HepG2 (cell line): ENCODE measurements around the gene PTPRO. TPM values are rescaled to one million over a fixed set of nuclear protein-coding genes. Genes with fewer than 3 reads are reported as not detected.

Source experiments
- ATAC-seq: fragments of 200-7000 bp; cut with Tn5 transposase; 3 replicates; pipeline ENCODE4 v1.9.1; 2020; ENCODE audit warnings: mild to moderate bottlenecking, moderate library complexity
- BruUV-seq: library from RNA; stranded (reverse); fragments of 400-500 nt; replicated peaks from 2 replicates; lab custom pipeline; 2021; lab: Mats Ljungman, UMichigan
- CTCF ChIA-PET: fragments of 300-600 bp; formaldehyde crosslinking; extraction: SDS; loops from one replicate; lab custom pipeline; 2021; ENCODE audit warnings: low total read pairs, inconsistent platforms, low intra/inter-chr PET ratio; lab: Yijun Ruan, JAX
- POLR2A ChIA-PET: fragments of 350-600 bp; sonication (Branson Sonifier 250); formaldehyde crosslinking; loops from one replicate; lab custom pipeline; 2020; ENCODE audit warnings: antibody characterized with exemption, inconsistent platforms; lab: Yijun Ruan, JAX
- DNase-seq: peaks from one replicate; pipeline ENCODE4 v3.0.0-alpha.2; 2015; ENCODE audit warnings: low spot score
- FAIRE-seq: peaks from 3 replicates; lab custom pipeline; 2011; peaks lifted over from hg19 to GRCh38; lab: Jason Lieb, UNC
- H2AFZ ChIP-seq: one replicate; pipeline ENCODE4 v1.6.1; 2011; ENCODE audit warnings: low read length, inconsistent platforms
- H3K27ac ChIP-seq: fragments of 300-600 bp; 3 replicates; pipeline ENCODE4 v1.8.0; 2011; ENCODE audit warnings: mixed run types, mild to moderate bottlenecking, mixed read lengths, low read length, inconsistent platforms; ENCODE audit not compliant: insufficient read depth; ENCODE audit errors: extremely low read length
- H3K27me3 ChIP-seq, 2 experiments: fragments of 200-600 bp in 1 of 2; 2 replicates in 1 of 2; 3 replicates in 1 of 2; pipeline versions ENCODE4 v1.6.0 to v1.8.0; 2011; ENCODE audit warnings: low read length in 2 of 2, mild to moderate bottlenecking in 2 of 2, moderate library complexity in 2 of 2, inconsistent platforms in 1 of 2; ENCODE audit not compliant: insufficient read depth in 2 of 2, control insufficient read depth in 1 of 2
- H3K36me3 ChIP-seq, 2 experiments: fragments of 200-600 bp in 1 of 2; replicated peaks in 1 of 2; 2 replicates in 1 of 2; 3 replicates in 1 of 2; pipeline versions ENCODE4 v1.5.1 to v1.8.0; 2011; ENCODE audit warnings: low read length in 2 of 2, inconsistent platforms in 1 of 2; ENCODE audit not compliant: insufficient read depth in 2 of 2, control insufficient read depth in 1 of 2
- H3K4me1 ChIP-seq: 2 replicates; pipeline ENCODE4 v1.5.1; 2012; ENCODE audit warnings: low read length, inconsistent platforms; ENCODE audit not compliant: insufficient read depth
- H3K4me2 ChIP-seq: 2 replicates; pipeline ENCODE4 v1.6.0; 2011; ENCODE audit warnings: low read depth, low read length, inconsistent platforms
- H3K4me3 ChIP-seq, 3 experiments: fragments of 200-600 bp in 1 of 3; sonication (generic), shearing (Covaris generic) in 1 of 3; replicated peaks in 1 of 3; 2 replicates each; pipeline ENCODE4 v1.5.1; 2011 to 2016; ENCODE audit warnings: low read length in 3 of 3, inconsistent platforms in 2 of 3, low read depth in 2 of 3, mild to moderate bottlenecking in 2 of 3, control low read depth in 1 of 3, mixed read lengths in 1 of 3; ENCODE audit not compliant: insufficient read depth in 1 of 3
- H3K79me2 ChIP-seq: one replicate; pipeline ENCODE4 v1.6.1; 2011; ENCODE audit warnings: low read length, inconsistent platforms; ENCODE audit not compliant: insufficient read depth
- H3K9ac ChIP-seq: 2 replicates; pipeline ENCODE4 v1.6.0; 2011; ENCODE audit warnings: mild to moderate bottlenecking, low read depth, low read length, inconsistent platforms; ENCODE audit not compliant: insufficient read depth
- H3K9me3 ChIP-seq: 2 replicates; pipeline ENCODE4 v1.5.1; 2012; ENCODE audit warnings: mild to moderate bottlenecking, low read length
- H4K20me1 ChIP-seq: 2 replicates; pipeline ENCODE4 v1.6.0; 2011; ENCODE audit warnings: inconsistent platforms, mild to moderate bottlenecking, low read length, moderate library complexity; ENCODE audit not compliant: insufficient read depth
- NFIC ChIP-seq: IDR thresholded peaks from 2 replicates; pipeline ENCODE4 v1.6.1; 2012; ENCODE audit warnings: mild to moderate bottlenecking, low read length, inconsistent platforms
- ZHX1 ChIP-seq: sonication (generic); formaldehyde crosslinking; IDR thresholded peaks from 2 replicates; pipeline ENCODE4 v1.8.1; 2022; ENCODE audit warnings: low read depth, mild to moderate bottlenecking, missing genetic modification reagents
- ZNF33A ChIP-seq: sonication (generic); formaldehyde crosslinking; IDR thresholded peaks from 2 replicates; pipeline ENCODE4 v1.5.1; 2020; ENCODE audit warnings: missing genetic modification reagents, mild to moderate bottlenecking, moderate library complexity, borderline replicate concordance
- ZNF44 ChIP-seq: sonication (generic); formaldehyde crosslinking; IDR thresholded peaks from 2 replicates; pipeline ENCODE4 v1.5.1; 2020; ENCODE audit warnings: mild to moderate bottlenecking, missing genetic modification reagents
- WGBS: methylation state at CpG from one replicate; pipeline ENCODE4 v1.1.6; 2017; ENCODE audit warnings: low lambda C conversion rate; 5-methylcytosine and 5-hydroxymethylcytosine counted together
- in situ Hi-C: cut with HindIII; loops from 2 replicates; pipeline ENCODE4 v1.10.0; 2017; ENCODE audit warnings: low pct_unique_long_range_greater_than_20kb; ENCODE audit not compliant: extremely low pct_ligation_motif_present
- intact Hi-C: fragments of 100-400 bp; cut with micrococcal nuclease; formaldehyde crosslinking; loops from one replicate; pipeline ENCODE4 v1.10.0; 2022; ENCODE audit not compliant: unreplicated experiment
- polyA plus RNA-seq, 8 experiments: library from polyadenylated mRNA; depleted of rRNA in 3 of 8; stranded (reverse) in 7 of 8; unstranded in 1 of 8; fragments of >200 nt; fragmentation: Illumina TruSeq in 4 of 8; extraction: Trizol in 4 of 8; gene quantifications; 2 replicates each; pipeline versions ENCODE4 v1.2.1 to v1.2.3, GENCODE V29; 2011 to 2016; ENCODE audit warnings: low read depth in 4 of 8, missing spikeins in 1 of 8, mixed read lengths in 1 of 8; ENCODE audit not compliant: insufficient read depth in 1 of 8
- total RNA-seq, 5 experiments: library from RNA; depleted of rRNA; stranded (reverse); fragments of >200 nt; fragmentation: Illumina TruSeq; extraction: Trizol; gene quantifications; 2 replicates each; pipeline ENCODE4 v1.2.3, GENCODE V29; 2016; ENCODE audit warnings: low read depth in 1 of 5
- TF ChIP-seq, protein P1 (sequence below), 2 experiments: fragments of 450-650 bp in 1 of 2; sonication (generic) in 1 of 2; formaldehyde crosslinking in 1 of 2; IDR thresholded peaks; 2 replicates each; pipeline versions ENCODE4 v1.6.1 to v1.8.0; 2016 to 2022; ENCODE audit warnings: antibody characterized with exemption in 1 of 2, mild to moderate bottlenecking in 1 of 2, missing genetic modification reagents in 1 of 2

PTPRO gene
- total and polyA plus RNA-seq, 2 of the 13 experiments (the other 11 are each of a cell fraction or from before 2014, with no cell fraction given): 0.04 TPM; not detected in 1

GRCh38 chr12:15591811-15592210 lies 269.5 kb downstream of the PTPRO start:
- Histone ChIP-seq H3K9ac (no peak overlapping the region), H2AFZ (no peak overlapping the region), H3K4me1 (peaks cover 35% of the 10 kb centered on the region), H3K4me2 (no peak overlapping the region), H3K27ac (no peak overlapping the region), H4K20me1 (no peaks in the 10 kb centered on the region), H3K9me3 (no peaks in the 10 kb centered on the region), H3K27me3 (no peaks in the 10 kb centered on the region; a peak in 1 of 5 replicates), H3K79me2 (no peaks in the 10 kb centered on the region), H3K36me3 (no peaks in the 10 kb centered on the region), H3K4me3 (no peak overlapping the region)
- TF ChIP-seq ZHX1 (CRISPR knock-in tag) (no peak), ZNF33A (CRISPR knock-in tag) (no peak), NFIC (no peak), ZNF44 (CRISPR knock-in tag) (no peak)
- TF ChIP-seq, protein P1, sequence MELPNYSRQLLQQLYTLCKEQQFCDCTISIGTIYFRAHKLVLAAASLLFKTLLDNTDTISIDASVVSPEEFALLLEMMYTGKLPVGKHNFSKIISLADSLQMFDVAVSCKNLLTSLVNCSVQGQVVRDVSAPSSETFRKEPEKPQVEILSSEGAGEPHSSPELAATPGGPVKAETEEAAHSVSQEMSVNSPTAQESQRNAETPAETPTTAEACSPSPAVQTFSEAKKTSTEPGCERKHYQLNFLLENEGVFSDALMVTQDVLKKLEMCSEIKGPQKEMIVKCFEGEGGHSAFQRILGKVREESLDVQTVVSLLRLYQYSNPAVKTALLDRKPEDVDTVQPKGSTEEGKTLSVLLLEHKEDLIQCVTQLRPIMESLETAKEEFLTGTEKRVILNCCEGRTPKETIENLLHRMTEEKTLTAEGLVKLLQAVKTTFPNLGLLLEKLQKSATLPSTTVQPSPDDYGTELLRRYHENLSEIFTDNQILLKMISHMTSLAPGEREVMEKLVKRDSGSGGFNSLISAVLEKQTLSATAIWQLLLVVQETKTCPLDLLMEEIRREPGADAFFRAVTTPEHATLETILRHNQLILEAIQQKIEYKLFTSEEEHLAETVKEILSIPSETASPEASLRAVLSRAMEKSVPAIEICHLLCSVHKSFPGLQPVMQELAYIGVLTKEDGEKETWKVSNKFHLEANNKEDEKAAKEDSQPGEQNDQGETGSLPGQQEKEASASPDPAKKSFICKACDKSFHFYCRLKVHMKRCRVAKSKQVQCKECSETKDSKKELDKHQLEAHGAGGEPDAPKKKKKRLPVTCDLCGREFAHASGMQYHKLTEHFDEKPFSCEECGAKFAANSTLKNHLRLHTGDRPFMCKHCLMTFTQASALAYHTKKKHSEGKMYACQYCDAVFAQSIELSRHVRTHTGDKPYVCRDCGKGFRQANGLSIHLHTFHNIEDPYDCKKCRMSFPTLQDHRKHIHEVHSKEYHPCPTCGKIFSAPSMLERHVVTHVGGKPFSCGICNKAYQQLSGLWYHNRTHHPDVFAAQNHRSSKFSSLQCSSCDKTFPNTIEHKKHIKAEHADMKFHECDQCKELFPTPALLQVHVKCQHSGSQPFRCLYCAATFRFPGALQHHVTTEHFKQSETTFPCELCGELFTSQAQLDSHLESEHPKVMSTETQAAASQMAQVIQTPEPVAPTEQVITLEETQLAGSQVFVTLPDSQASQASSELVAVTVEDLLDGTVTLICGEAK (IDR thresholded peaks at IDR 0.05): no peak
- TF ChIP-seq, protein P1 (CRISPR knock-in tag; IDR thresholded peaks at IDR 0.05): no peak
- CTCF ChIA-PET: interaction anchor here (6.0 kb wide), 1 partner anchor 264 kb away, joined by 84 read pairs; no protein-coding TSS in a partner anchor
- no TSS peak for BruUV-seq
- intact Hi-C loops (loop anchor here (2.0 to 5.0 kb wide), 4 partner anchors 35 to 189 kb away; no protein-coding TSS in a partner anchor), in situ Hi-C loops (no loop called here)
- no peak for ATAC-seq
- 94% methylated on average over 5 of the region's 5 CpGs for WGBS
- POLR2A ChIA-PET: interaction anchor here (2.8 kb wide), 1 partner anchor 198 kb away, joined by 5 read pairs; the partner anchor contains the start of gene EPS8
- no peak for FAIRE-seq
- DNase-seq: no peak
